22Rv1 (cell line): ENCODE data around the gene IRAK2.

Experiments used
- ZFX ChIP-seq: fragments of 450-650 bp; IDR thresholded peaks from 2 replicates; pipeline ENCODE4 v1.6.1; 2017; ENCODE audit warnings: antibody characterized with exemption, borderline replicate concordance
- TF ChIP-seq, protein P1 (sequence below): fragments of 450-650 bp; IDR thresholded peaks from 2 replicates; pipeline ENCODE4 v1.5.1; 2017; ENCODE audit warnings: mild to moderate bottlenecking

DNA sequence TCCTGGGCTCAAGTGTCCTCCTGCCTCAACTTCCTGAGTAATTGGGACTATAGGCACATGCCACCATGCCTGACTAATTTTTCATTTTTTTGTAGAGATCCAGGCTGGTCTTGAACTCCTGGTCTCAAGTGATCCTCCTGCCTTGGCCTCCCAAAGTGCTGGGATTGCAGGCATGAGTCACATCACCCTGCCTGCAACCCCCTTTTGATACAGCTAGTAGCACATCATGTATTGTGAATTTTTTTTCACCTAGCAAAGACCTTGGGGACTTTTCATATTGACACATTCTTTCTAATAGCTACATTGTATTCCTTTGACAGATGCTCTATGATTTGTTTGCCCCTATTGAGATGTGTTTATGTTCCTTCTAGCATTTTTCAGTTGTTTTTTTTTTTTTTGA is 14.2 kb downstream of the IRAK2 start:
- TF ChIP-seq, protein P1, sequence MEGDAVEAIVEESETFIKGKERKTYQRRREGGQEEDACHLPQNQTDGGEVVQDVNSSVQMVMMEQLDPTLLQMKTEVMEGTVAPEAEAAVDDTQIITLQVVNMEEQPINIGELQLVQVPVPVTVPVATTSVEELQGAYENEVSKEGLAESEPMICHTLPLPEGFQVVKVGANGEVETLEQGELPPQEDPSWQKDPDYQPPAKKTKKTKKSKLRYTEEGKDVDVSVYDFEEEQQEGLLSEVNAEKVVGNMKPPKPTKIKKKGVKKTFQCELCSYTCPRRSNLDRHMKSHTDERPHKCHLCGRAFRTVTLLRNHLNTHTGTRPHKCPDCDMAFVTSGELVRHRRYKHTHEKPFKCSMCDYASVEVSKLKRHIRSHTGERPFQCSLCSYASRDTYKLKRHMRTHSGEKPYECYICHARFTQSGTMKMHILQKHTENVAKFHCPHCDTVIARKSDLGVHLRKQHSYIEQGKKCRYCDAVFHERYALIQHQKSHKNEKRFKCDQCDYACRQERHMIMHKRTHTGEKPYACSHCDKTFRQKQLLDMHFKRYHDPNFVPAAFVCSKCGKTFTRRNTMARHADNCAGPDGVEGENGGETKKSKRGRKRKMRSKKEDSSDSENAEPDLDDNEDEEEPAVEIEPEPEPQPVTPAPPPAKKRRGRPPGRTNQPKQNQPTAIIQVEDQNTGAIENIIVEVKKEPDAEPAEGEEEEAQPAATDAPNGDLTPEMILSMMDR = no peak
- no peak for TF ChIP-seq ZFX
